GM10266 (cell line): ENCODE data around the gene PRMT1.
A peak's percentile ranks its signal among the peaks of the same experiment; 100 is the strongest.

Experiments
- DNase-seq: peaks from one replicate; pipeline ENCODE4 v3.0.0; 2012; ENCODE audit errors: extremely low spot score
- TF ChIP-seq, protein P1 (sequence below): IDR thresholded peaks from 2 replicates; pipeline ENCODE4 v1.5.1; 2012; ENCODE audit warnings: mild to moderate bottlenecking, low read depth; ENCODE audit not compliant: control insufficient read depth, insufficient read depth; ENCODE audit errors: missing control alignments

Gene PRMT1

DNA sequence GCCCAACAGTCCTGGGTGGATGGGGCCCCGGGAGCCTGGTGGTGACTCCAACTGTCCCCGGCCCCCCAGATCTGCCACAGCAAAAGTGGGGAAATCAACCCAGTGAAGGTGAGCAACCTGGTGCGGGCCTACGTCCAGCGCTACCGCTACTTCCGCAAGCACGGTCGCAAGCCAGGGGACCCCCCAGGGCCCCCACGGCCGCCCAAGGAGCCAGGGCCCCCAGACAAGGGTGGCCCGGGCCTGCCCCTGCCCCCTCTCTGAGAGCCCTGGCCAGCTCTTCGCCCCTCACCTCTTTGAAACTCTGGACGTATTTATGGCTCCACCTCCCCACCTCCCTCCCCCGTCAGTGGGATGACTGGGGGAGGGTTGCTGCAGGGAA is 18.9 kb upstream of the PRMT1 start:
- TF ChIP-seq, protein P1, sequence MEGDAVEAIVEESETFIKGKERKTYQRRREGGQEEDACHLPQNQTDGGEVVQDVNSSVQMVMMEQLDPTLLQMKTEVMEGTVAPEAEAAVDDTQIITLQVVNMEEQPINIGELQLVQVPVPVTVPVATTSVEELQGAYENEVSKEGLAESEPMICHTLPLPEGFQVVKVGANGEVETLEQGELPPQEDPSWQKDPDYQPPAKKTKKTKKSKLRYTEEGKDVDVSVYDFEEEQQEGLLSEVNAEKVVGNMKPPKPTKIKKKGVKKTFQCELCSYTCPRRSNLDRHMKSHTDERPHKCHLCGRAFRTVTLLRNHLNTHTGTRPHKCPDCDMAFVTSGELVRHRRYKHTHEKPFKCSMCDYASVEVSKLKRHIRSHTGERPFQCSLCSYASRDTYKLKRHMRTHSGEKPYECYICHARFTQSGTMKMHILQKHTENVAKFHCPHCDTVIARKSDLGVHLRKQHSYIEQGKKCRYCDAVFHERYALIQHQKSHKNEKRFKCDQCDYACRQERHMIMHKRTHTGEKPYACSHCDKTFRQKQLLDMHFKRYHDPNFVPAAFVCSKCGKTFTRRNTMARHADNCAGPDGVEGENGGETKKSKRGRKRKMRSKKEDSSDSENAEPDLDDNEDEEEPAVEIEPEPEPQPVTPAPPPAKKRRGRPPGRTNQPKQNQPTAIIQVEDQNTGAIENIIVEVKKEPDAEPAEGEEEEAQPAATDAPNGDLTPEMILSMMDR: no peak
- no peak for DNase-seq

DNA sequence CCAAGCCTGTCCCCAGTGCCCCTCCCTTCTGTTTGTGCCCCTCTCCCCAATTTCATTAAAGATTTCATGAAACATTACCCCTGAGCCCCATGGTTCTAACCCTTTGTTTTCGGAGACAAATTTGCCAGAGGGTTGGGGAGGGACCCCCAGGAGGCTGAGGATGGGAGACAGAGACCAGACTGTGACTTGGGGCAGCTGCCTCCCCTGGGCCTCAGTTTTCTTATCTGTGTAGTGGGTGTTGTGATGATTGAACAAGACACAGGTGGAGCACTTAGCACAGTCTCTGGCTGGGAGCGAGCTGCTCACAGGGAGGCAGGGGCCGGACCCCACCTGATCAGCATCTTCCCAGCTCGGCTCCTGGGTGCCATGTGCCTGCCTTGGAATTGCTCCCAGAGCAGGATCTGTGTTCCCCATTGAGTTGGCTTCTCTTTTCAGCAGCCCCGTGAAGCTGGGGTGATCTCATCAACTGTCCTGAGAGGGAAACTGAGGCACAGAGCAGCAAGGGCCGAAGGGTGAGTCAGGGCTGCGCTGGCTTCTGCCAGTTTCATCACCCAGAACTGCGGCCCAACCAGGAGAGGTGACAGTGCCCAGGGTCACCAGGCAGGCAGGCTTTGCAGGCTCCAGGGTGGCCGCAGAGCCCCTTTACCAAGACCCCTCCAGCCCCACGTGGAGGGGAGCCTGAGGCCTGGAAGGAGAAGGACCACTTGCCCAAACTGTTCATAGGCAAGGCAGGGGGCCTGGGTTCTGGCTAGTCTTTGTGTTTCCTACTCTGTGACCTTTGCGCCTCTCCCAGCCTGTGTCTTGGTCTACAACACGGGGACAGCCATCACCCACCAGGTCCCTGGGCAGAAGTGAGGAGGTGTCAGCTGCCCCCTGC is 18.3 kb upstream of the PRMT1 start:
- TF ChIP-seq, protein P1: no peak
- DNase-seq: no peak

DNA sequence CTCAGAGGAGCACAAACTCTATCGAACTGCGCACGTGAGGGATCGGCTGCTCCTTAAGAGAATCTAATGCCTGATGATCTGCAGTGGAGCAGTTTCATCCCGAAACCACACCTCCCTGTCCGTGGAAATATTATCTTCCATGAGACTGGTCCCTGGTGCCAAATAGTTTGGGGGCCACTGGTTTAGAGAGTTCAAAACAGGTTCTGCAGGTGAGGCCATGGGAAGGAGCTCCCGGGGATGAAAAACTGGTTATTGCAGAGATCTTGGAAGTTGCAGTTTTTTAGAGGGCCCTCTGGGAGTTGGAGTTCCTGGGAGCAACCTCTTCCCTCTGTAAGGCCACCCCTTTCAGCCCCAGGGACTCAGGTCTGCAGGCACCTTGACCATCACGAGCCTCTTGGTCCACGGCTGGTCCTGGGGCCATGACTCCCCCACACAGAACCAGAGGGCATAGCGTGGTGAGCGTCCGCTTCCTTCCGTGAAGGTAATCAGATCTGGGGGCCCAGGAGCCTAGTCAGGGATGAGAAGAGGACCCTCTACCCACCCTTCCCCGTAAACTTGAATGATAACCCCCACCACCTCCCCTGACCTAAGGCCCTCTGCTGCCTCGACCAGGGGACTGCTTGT is 16.6 kb upstream of the PRMT1 start:
- no peak for DNase-seq
- TF ChIP-seq, protein P1: no peak

DNA sequence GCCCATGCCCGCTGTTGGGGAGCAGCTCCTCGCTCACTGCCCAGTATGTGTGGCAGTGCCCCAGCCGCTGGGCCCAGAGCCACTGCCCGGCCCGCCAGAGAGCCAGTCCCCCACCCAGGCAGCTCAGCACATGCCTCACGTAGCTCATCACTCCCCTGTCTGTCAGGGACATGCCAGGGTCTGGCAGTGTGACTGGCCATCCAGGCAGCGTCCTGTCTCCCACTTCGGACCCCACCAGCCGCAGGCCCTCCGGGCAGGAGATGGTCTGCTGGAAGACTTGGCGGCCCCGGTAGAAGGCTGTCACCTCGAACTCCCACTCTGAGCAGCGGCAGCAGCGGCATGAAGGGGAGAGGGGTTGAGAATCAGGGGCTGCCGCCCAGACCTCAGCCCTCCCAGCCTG is 15.1 kb upstream of the PRMT1 start:
- no peak for DNase-seq
- TF ChIP-seq, protein P1: no peak

DNA sequence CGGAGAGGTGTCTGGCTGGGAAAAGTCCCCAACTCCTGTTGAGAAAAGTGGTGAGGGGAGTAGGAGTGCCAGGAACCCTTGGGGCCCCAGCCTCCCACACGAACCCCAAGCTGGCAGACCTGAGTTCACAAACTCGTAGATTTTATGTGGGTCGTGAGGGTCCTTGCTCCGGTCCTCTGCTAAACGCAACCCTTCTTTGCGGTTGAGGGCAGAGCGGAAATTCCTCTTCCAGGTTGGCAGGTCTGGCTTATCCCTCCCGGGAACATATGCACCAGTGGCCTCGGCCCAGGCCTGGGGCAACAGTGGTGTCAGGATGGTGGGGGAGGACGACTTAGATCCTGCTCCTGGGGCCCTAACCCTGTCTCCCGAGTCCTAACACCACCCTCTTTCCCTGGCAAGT is 13.8 kb upstream of the PRMT1 start:
- TF ChIP-seq, protein P1: no peak
- DNase-seq: no peak

DNA sequence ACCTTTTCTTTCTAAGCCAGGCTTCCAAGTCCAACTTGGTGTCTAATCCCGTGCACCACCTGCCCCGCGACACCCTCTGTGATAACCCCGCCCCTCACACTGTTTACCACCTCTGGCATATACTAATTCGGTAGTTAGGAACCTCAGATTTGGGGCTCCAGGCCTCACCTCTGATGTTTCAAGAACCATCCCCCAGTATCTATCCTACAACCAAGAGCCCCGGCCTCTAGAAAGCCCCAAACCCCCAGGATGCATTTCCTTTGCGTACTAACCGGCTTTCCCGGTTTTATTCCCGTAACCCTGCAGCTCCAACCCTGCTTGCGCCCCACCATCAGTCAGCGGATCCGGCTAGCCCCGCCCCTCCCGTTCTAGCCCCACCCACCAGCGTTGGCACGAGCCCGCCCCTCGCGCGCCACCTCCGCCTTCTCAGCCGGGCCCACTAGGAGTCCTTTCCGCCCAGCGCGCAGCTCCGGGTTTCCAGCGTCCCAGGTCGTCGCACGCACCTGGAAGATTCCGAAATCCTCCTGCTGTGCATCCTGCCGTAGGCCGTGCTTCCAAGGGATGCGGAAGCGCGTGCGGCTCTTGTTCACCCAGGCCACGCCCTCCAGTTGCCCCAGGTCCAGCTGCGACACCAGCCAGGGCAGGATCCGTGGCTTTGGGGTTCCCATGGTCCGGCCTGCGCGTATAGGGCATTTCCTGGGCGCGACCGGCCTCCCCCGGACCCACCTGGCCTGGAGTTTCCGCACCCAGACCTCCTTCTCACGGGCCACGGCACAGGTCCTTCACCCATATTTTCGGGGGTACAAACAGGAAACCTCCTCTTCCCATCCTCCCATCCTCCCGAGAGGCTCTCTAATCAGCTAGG is 12.7 kb upstream of the PRMT1 start:
- DNase-seq: peak; percentile 91

More for the DNA sequence above, 12.7 kb upstream of the PRMT1 start:
- TF ChIP-seq, protein P1: no peak
